HepG2 (cell line): Measurements from ENCODE around the gene HSPA14. TPM values are rescaled to one million over a fixed set of nuclear protein-coding genes. Genes with fewer than 3 reads are reported as not detected.
A peak's percentile ranks its signal among the peaks of the same experiment; 100 is the strongest.

ENCODE experiments used
- ATAC-seq: fragments of 200-7000 bp; cut with Tn5 transposase; 3 replicates; pipeline ENCODE4 v1.9.1; 2020; ENCODE audit warnings: mild to moderate bottlenecking, moderate library complexity
- BruUV-seq: library from RNA; stranded (reverse); fragments of 400-500 nt; replicated peaks from 2 replicates; lab custom pipeline; 2021; lab: Mats Ljungman, UMichigan
- CTCF ChIA-PET: fragments of 300-600 bp; formaldehyde crosslinking; extraction: SDS; loops from one replicate; lab custom pipeline; 2021; ENCODE audit warnings: low total read pairs, inconsistent platforms, low intra/inter-chr PET ratio; lab: Yijun Ruan, JAX
- POLR2A ChIA-PET: fragments of 350-600 bp; sonication (Branson Sonifier 250); formaldehyde crosslinking; loops from one replicate; lab custom pipeline; 2020; ENCODE audit warnings: antibody characterized with exemption, inconsistent platforms; lab: Yijun Ruan, JAX
- DNase-seq: peaks from one replicate; pipeline ENCODE4 v3.0.0-alpha.2; 2015; ENCODE audit warnings: low spot score
- FAIRE-seq: peaks from 3 replicates; lab custom pipeline; 2011; peaks lifted over from hg19 to GRCh38; lab: Jason Lieb, UNC
- H2AFZ ChIP-seq: one replicate; pipeline ENCODE4 v1.6.1; 2011; ENCODE audit warnings: low read length, inconsistent platforms
- H3K27ac ChIP-seq: fragments of 300-600 bp; 3 replicates; pipeline ENCODE4 v1.8.0; 2011; ENCODE audit warnings: mixed run types, mild to moderate bottlenecking, mixed read lengths, low read length, inconsistent platforms; ENCODE audit not compliant: insufficient read depth; ENCODE audit errors: extremely low read length
- H3K27me3 ChIP-seq, 2 experiments: fragments of 200-600 bp in 1 of 2; 2 replicates in 1 of 2; 3 replicates in 1 of 2; pipeline versions ENCODE4 v1.6.0 to v1.8.0; 2011; ENCODE audit warnings: low read length in 2 of 2, mild to moderate bottlenecking in 2 of 2, moderate library complexity in 2 of 2, inconsistent platforms in 1 of 2; ENCODE audit not compliant: insufficient read depth in 2 of 2, control insufficient read depth in 1 of 2
- H3K36me3 ChIP-seq, 2 experiments: fragments of 200-600 bp in 1 of 2; replicated peaks in 1 of 2; 2 replicates in 1 of 2; 3 replicates in 1 of 2; pipeline versions ENCODE4 v1.5.1 to v1.8.0; 2011; ENCODE audit warnings: low read length in 2 of 2, inconsistent platforms in 1 of 2; ENCODE audit not compliant: insufficient read depth in 2 of 2, control insufficient read depth in 1 of 2
- H3K4me1 ChIP-seq: 2 replicates; pipeline ENCODE4 v1.5.1; 2012; ENCODE audit warnings: low read length, inconsistent platforms; ENCODE audit not compliant: insufficient read depth
- H3K4me2 ChIP-seq: 2 replicates; pipeline ENCODE4 v1.6.0; 2011; ENCODE audit warnings: low read depth, low read length, inconsistent platforms
- H3K4me3 ChIP-seq, 3 experiments: fragments of 200-600 bp in 1 of 3; sonication (generic), shearing (Covaris generic) in 1 of 3; replicated peaks in 1 of 3; 2 replicates each; pipeline ENCODE4 v1.5.1; 2011 to 2016; ENCODE audit warnings: low read length in 3 of 3, inconsistent platforms in 2 of 3, low read depth in 2 of 3, mild to moderate bottlenecking in 2 of 3, control low read depth in 1 of 3, mixed read lengths in 1 of 3; ENCODE audit not compliant: insufficient read depth in 1 of 3
- H3K79me2 ChIP-seq: one replicate; pipeline ENCODE4 v1.6.1; 2011; ENCODE audit warnings: low read length, inconsistent platforms; ENCODE audit not compliant: insufficient read depth
- H3K9ac ChIP-seq: 2 replicates; pipeline ENCODE4 v1.6.0; 2011; ENCODE audit warnings: mild to moderate bottlenecking, low read depth, low read length, inconsistent platforms; ENCODE audit not compliant: insufficient read depth
- H3K9me3 ChIP-seq: 2 replicates; pipeline ENCODE4 v1.5.1; 2012; ENCODE audit warnings: mild to moderate bottlenecking, low read length
- H4K20me1 ChIP-seq: 2 replicates; pipeline ENCODE4 v1.6.0; 2011; ENCODE audit warnings: inconsistent platforms, mild to moderate bottlenecking, low read length, moderate library complexity; ENCODE audit not compliant: insufficient read depth
- ARID4A ChIP-seq: sonication (generic); formaldehyde crosslinking; IDR thresholded peaks from 2 replicates; pipeline ENCODE4 v1.5.0; 2020; ENCODE audit warnings: mild to moderate bottlenecking, missing genetic modification reagents, borderline replicate concordance
- ATAD3A ChIP-seq: sonication (generic); formaldehyde crosslinking; IDR thresholded peaks from 2 replicates; pipeline ENCODE4 v1.4.0; 2020; ENCODE audit warnings: missing genetic modification reagents
- KDM2A ChIP-seq: sonication (generic); formaldehyde crosslinking; IDR thresholded peaks from 2 replicates; pipeline ENCODE4 v1.4.0; 2020; ENCODE audit warnings: low read depth, missing genetic modification reagents, borderline replicate concordance
- ZBTB49 ChIP-seq: sonication (generic); formaldehyde crosslinking; IDR thresholded peaks from 2 replicates; pipeline ENCODE4 v1.4.0; 2020; ENCODE audit warnings: missing genetic modification reagents, borderline replicate concordance
- ZNF253 ChIP-seq: sonication (generic); formaldehyde crosslinking; IDR thresholded peaks from 2 replicates; pipeline ENCODE4 v1.8.0; 2022; ENCODE audit warnings: mild to moderate bottlenecking, missing genetic modification reagents, borderline replicate concordance
- ZNF7 ChIP-seq: IDR thresholded peaks from 2 replicates; pipeline ENCODE4 v1.6.1; 2016; ENCODE audit warnings: missing biosample characterization, missing genetic modification reagents
- ZNF746 ChIP-seq: sonication (generic); formaldehyde crosslinking; IDR thresholded peaks from 2 replicates; pipeline ENCODE4 v1.8.0; 2022; ENCODE audit warnings: mild to moderate bottlenecking, missing genetic modification reagents
- WGBS: methylation state at CpG from one replicate; pipeline ENCODE4 v1.1.6; 2017; ENCODE audit warnings: low lambda C conversion rate; 5-methylcytosine and 5-hydroxymethylcytosine counted together
- in situ Hi-C: cut with HindIII; loops from 2 replicates; pipeline ENCODE4 v1.10.0; 2017; ENCODE audit warnings: low pct_unique_long_range_greater_than_20kb; ENCODE audit not compliant: extremely low pct_ligation_motif_present
- intact Hi-C: fragments of 100-400 bp; cut with micrococcal nuclease; formaldehyde crosslinking; loops from one replicate; pipeline ENCODE4 v1.10.0; 2022; ENCODE audit not compliant: unreplicated experiment
- polyA plus RNA-seq, 8 experiments: library from polyadenylated mRNA; depleted of rRNA in 3 of 8; stranded (reverse) in 7 of 8; unstranded in 1 of 8; fragments of >200 nt; fragmentation: Illumina TruSeq in 4 of 8; extraction: Trizol in 4 of 8; gene quantifications; 2 replicates each; pipeline versions ENCODE4 v1.2.1 to v1.2.3, GENCODE V29; 2011 to 2016; ENCODE audit warnings: low read depth in 4 of 8, missing spikeins in 1 of 8, mixed read lengths in 1 of 8; ENCODE audit not compliant: insufficient read depth in 1 of 8
- total RNA-seq, 5 experiments: library from RNA; depleted of rRNA; stranded (reverse); fragments of >200 nt; fragmentation: Illumina TruSeq; extraction: Trizol; gene quantifications; 2 replicates each; pipeline ENCODE4 v1.2.3, GENCODE V29; 2016; ENCODE audit warnings: low read depth in 1 of 5

HSPA14 gene
- total and polyA plus RNA-seq, 2 of the 13 experiments (the other 11 are each of a cell fraction or from before 2014, with no cell fraction given) = 10.7 to 29.8 TPM

GRCh38 chr10:14884082-14884481, 46.0 kb downstream of the HSPA14 start:
- H3K36me3 ChIP-seq = peaks cover 0 to 43% of the 10 kb centered on the region in 2 experiments; a peak in 2 of 5 replicates
- in situ Hi-C loops = no loop called here
- no peaks in the 10 kb centered on the region; a peak in 1 of 5 replicates for H3K27me3 ChIP-seq
- no peak overlapping the region for H2AFZ ChIP-seq
- ChIA-PET POLR2A (no interaction called here), CTCF (no interaction called here)
- H3K9me3 ChIP-seq = no peaks in the 10 kb centered on the region
- H3K9ac ChIP-seq = no peak overlapping the region
- no peaks in the 10 kb centered on the region for H4K20me1 ChIP-seq
- peaks cover 20% of the 10 kb centered on the region for H3K4me1 ChIP-seq
- H3K4me2 ChIP-seq = no peak overlapping the region
- intact Hi-C loops = no loop called here
- 99% methylated on average over 3 of the region's 3 CpGs for whole genome bisulfite sequencing
- no peak overlapping the region for H3K27ac ChIP-seq
- TF ChIP-seq ATAD3A = no peak
- no peak for TF ChIP-seq KDM2A
- TF ChIP-seq ZNF746 (CRISPR knock-in tag) = no peak
- peaks cover 91% of the 10 kb centered on the region for H3K79me2 ChIP-seq
- no peak for DNase-seq
- BruUV-seq = no TSS peak
- no peak for ATAC-seq
- FAIRE-seq = no peak
- H3K4me3 ChIP-seq = no peak overlapping the region

GRCh38 chr10:14889318-14889717, 51.2 kb downstream of the HSPA14 start:
- POLR2A ChIA-PET = no interaction called here
- H2AFZ ChIP-seq = no peak overlapping the region
- in situ Hi-C loops = no loop called here
- H3K27ac ChIP-seq = no peak overlapping the region
- no peaks in the 10 kb centered on the region for H3K27me3 ChIP-seq
- no peak for TF ChIP-seq ARID4A (CRISPR knock-in tag)
- TF ChIP-seq ZBTB49 = no peak
- no peak for TF ChIP-seq ZNF253 (CRISPR knock-in tag)
- peak; percentile 76 for TF ChIP-seq ZNF7
- TF ChIP-seq, all 625 proteins: peak for 1
- Histone ChIP-seq H3K9me3 (no peaks in the 10 kb centered on the region), H3K4me2 (no peak overlapping the region), H3K79me2 (peaks cover 89% of the 10 kb centered on the region), H3K36me3 (peaks cover 0 to 36% of the 10 kb centered on the region in 2 experiments; a peak in 1 of 5 replicates), H3K4me3 (no peak overlapping the region), H3K4me1 (peaks cover 23% of the 10 kb centered on the region), H3K9ac (no peak overlapping the region), H4K20me1 (no peaks in the 10 kb centered on the region; the same call in 1 of the 2 replicates)
- WGBS = 98% methylated on average over 2 of the region's 2 CpGs
- no peak for DNase-seq
- intact Hi-C loops = no loop called here
- BruUV-seq = no TSS peak
- CTCF ChIA-PET = no interaction called here
- ATAC-seq = no peak
- no peak for FAIRE-seq
